Caco-2 (cell line): ENCODE measurements around the gene AGXT2. TPM values are rescaled to one million over a fixed set of nuclear protein-coding genes. Genes with fewer than 3 reads are reported as not detected.

ENCODE experiments used
- BruUV-seq: library from RNA; stranded (reverse); fragments of 400-500 nt; replicated peaks from 2 replicates; lab custom pipeline; 2021; lab: Mats Ljungman, UMichigan
- CTCF ChIA-PET: fragments of 300-600 bp; sonication (Branson Sonifier 250); formaldehyde crosslinking; loops from one replicate; lab custom pipeline; 2022; ENCODE audit warnings: antibody characterized with exemption; lab: Charles Lee
- POLR2A ChIA-PET: fragments of 300-600 bp; sonication (Branson Sonifier 250); formaldehyde crosslinking; loops from one replicate; lab custom pipeline; 2022; ENCODE audit warnings: antibody characterized with exemption; lab: Charles Lee
- DNase-seq, 2 experiments: peaks; one replicate each; pipeline versions ENCODE4 v3.0.0 to v3.0.0-alpha.2; 2020 to 2022
- H3K27me3 ChIP-seq: replicated peaks from 2 replicates; pipeline ENCODE4 v1.6.0; 2011; ENCODE audit warnings: low read length; ENCODE audit not compliant: control insufficient read depth, insufficient read depth
- H3K36me3 ChIP-seq: 2 replicates; pipeline ENCODE4 v1.5.1; 2011; ENCODE audit warnings: low read length; ENCODE audit not compliant: control insufficient read depth, insufficient read depth
- H3K4me1 ChIP-seq: fragments of 250-450 bp; sonication (Bioruptor Pico); 2 replicates; pipeline ENCODE4 v1.5.1; 2020; ENCODE audit warnings: mild to moderate bottlenecking
- H3K4me3 ChIP-seq: 2 replicates; pipeline ENCODE4 v1.5.1; 2011; ENCODE audit warnings: low read depth, mild to moderate bottlenecking, control low read depth, low read length
- H3K9me3 ChIP-seq: fragments of 250-450 bp; sonication (Bioruptor Pico); 2 replicates; pipeline ENCODE4 v1.5.1; 2020; ENCODE audit warnings: mild to moderate bottlenecking, moderate library complexity
- H3K27ac Mint-ChIP-seq: one replicate; pipeline ENCODE4 v1.8.0; 2022; ENCODE audit warnings: mixed read lengths; ENCODE audit not compliant: unreplicated experiment
- H3K27me3 Mint-ChIP-seq: one replicate; pipeline ENCODE4 v1.8.0; 2022; ENCODE audit warnings: mixed read lengths; ENCODE audit not compliant: insufficient read depth, unreplicated experiment
- H3K36me3 Mint-ChIP-seq: one replicate; pipeline ENCODE4 v1.8.0; 2022; ENCODE audit warnings: mild to moderate bottlenecking, mixed read lengths; ENCODE audit not compliant: insufficient read depth, unreplicated experiment
- H3K4me1 Mint-ChIP-seq: one replicate; pipeline ENCODE4 v1.8.0; 2022; ENCODE audit warnings: low read depth, mixed read lengths; ENCODE audit not compliant: unreplicated experiment
- H3K4me3 Mint-ChIP-seq: one replicate; pipeline ENCODE4 v1.8.0; 2022; ENCODE audit warnings: mild to moderate bottlenecking, moderate library complexity, mixed read lengths; ENCODE audit not compliant: unreplicated experiment
- H3K9me3 Mint-ChIP-seq: one replicate; pipeline ENCODE4 v1.8.0; 2022; ENCODE audit warnings: mixed read lengths; ENCODE audit not compliant: unreplicated experiment
- intact Hi-C: fragments of 100-400 bp; cut with micrococcal nuclease; formaldehyde crosslinking; loops from one replicate; pipeline ENCODE4 v1.10.0; 2022; ENCODE audit not compliant: unreplicated experiment
- total RNA-seq: library from RNA; stranded (reverse); gene quantifications from 2 replicates; pipeline ENCODE4 v1.2.3, GENCODE V29; 2022
- TF ChIP-seq, protein P1 (sequence below), 2 experiments: fragments of 200-600 bp in 1 of 2; IDR thresholded peaks; 1 replicate in 1 of 2; 2 replicates in 1 of 2; pipeline versions ENCODE4 v1.5.1 to v1.8.0; 2011 to 2022; ENCODE audit warnings: antibody characterized with exemption in 1 of 2, control low read depth in 1 of 2, inconsistent platforms in 1 of 2, low read depth in 1 of 2, low read length in 1 of 2, mild to moderate bottlenecking in 1 of 2, moderate library complexity in 1 of 2; ENCODE audit not compliant: insufficient read depth in 1 of 2, severe bottlenecking in 1 of 2, unreplicated experiment in 1 of 2

The AGXT2 gene
- total RNA-seq, 1 experiment from 2014 or later: not detected

GRCh38 chr5:35024911-35025510, 22.7 kb downstream of the AGXT2 start:
- no peak for DNase-seq
- Mint-ChIP-seq H3K27me3 (peaks cover 11% of the 10 kb centered on the region), H3K27ac (no peak overlapping the region), H3K4me3 (no peak overlapping the region), H3K36me3 (no peaks in the 10 kb centered on the region), H3K4me1 (no peaks in the 10 kb centered on the region), H3K9me3 (no peaks in the 10 kb centered on the region)
- BruUV-seq: no TSS peak
- TF ChIP-seq, protein P1, sequence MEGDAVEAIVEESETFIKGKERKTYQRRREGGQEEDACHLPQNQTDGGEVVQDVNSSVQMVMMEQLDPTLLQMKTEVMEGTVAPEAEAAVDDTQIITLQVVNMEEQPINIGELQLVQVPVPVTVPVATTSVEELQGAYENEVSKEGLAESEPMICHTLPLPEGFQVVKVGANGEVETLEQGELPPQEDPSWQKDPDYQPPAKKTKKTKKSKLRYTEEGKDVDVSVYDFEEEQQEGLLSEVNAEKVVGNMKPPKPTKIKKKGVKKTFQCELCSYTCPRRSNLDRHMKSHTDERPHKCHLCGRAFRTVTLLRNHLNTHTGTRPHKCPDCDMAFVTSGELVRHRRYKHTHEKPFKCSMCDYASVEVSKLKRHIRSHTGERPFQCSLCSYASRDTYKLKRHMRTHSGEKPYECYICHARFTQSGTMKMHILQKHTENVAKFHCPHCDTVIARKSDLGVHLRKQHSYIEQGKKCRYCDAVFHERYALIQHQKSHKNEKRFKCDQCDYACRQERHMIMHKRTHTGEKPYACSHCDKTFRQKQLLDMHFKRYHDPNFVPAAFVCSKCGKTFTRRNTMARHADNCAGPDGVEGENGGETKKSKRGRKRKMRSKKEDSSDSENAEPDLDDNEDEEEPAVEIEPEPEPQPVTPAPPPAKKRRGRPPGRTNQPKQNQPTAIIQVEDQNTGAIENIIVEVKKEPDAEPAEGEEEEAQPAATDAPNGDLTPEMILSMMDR (IDR thresholded peaks at IDR 0.05; ENCODE audit: insufficient read depth in 1 of 2, low read depth in 1 of 2, low read length in 1 of 2, severe bottlenecking in 1 of 2, unreplicated experiment in 1 of 2): no peak
- no peaks in the 10 kb centered on the region for H3K9me3 ChIP-seq
- H3K4me3 ChIP-seq: no peak overlapping the region
- no peaks in the 10 kb centered on the region; the same call in 1 of the 2 replicates for H3K27me3 ChIP-seq
- ChIA-PET CTCF (no interaction called here), POLR2A (no interaction called here)
- intact Hi-C loops: no loop called here
- no peaks in the 10 kb centered on the region; the same call in 1 of the 2 replicates for H3K4me1 ChIP-seq
- no peaks in the 10 kb centered on the region for H3K36me3 ChIP-seq

- ChIA-PET CTCF (no interaction called here), POLR2A (no interaction called here)
- Histone ChIP-seq H3K27me3 (no peaks in the 10 kb centered on the region; the same call in 1 of the 2 replicates), H3K4me3 (no peak overlapping the region), H3K4me1 (no peaks in the 10 kb centered on the region; the same call in 1 of the 2 replicates), H3K36me3 (no peaks in the 10 kb centered on the region), H3K9me3 (no peaks in the 10 kb centered on the region)
- no peak for DNase-seq
- Mint-ChIP-seq H3K4me1 (no peaks in the 10 kb centered on the region), H3K4me3 (no peak overlapping the region), H3K36me3 (no peaks in the 10 kb centered on the region), H3K27ac (no peak overlapping the region), H3K27me3 (peaks cover 5% of the 10 kb centered on the region), H3K9me3 (no peaks in the 10 kb centered on the region)
- no TSS peak for BruUV-seq
- TF ChIP-seq, protein P1 (IDR thresholded peaks at IDR 0.05; ENCODE audit: insufficient read depth in 1 of 2, low read depth in 1 of 2, low read length in 1 of 2, severe bottlenecking in 1 of 2, unreplicated experiment in 1 of 2): no peak
- intact Hi-C loops: no loop called here
Observed at GRCh38 chr5:35023391-35024178, 24.2 kb downstream of the AGXT2 start.

- DNase-seq: no peak
- Histone ChIP-seq H3K36me3 (no peaks in the 10 kb centered on the region), H3K4me3 (no peak overlapping the region), H3K9me3 (no peaks in the 10 kb centered on the region), H3K4me1 (0 out of 2 replicates have a peak, but pooled peaks cover 4% of the 10 kb centered on the region), H3K27me3 (no peaks in the 10 kb centered on the region)
- intact Hi-C loops: no loop called here
- Mint-ChIP-seq H3K27ac (no peak overlapping the region), H3K36me3 (no peaks in the 10 kb centered on the region), H3K4me3 (no peak overlapping the region), H3K27me3 (no peaks in the 10 kb centered on the region), H3K4me1 (no peaks in the 10 kb centered on the region), H3K9me3 (no peaks in the 10 kb centered on the region)
- BruUV-seq: no TSS peak
- ChIA-PET POLR2A (no interaction called here), CTCF (no interaction called here)
- TF ChIP-seq, protein P1 (IDR thresholded peaks at IDR 0.05; ENCODE audit: insufficient read depth in 1 of 2, low read depth in 1 of 2, low read length in 1 of 2, severe bottlenecking in 1 of 2, unreplicated experiment in 1 of 2): no peak
Observed at GRCh38 chr5:35016174-35017051, 31.3 kb downstream of the AGXT2 start.
